ENCODE results near the gene ANKRD34A. TPM values are rescaled to one million over a fixed set of nuclear protein-coding genes. Genes with fewer than 3 reads are reported as not detected.

ANKRD34A gene
- total and polyA plus RNA-seq, 2 of the 13 experiments (the other 11 are each of a cell fraction or from before 2014, with no cell fraction given): 0.05 to 0.07 TPM

GRCh38 chr1:145995964-145996432 is 31.6 kb upstream of the ANKRD34A start:
- H3K79me2 ChIP-seq (ENCODE audit: insufficient read depth, low read length): peaks cover 33% of the 10 kb centered on the region
- intact Hi-C loops (cut with micrococcal nuclease; ENCODE audit: unreplicated experiment): no loop called here
- H3K4me1 ChIP-seq (ENCODE audit: insufficient read depth, low read length): peaks cover 72% of the 10 kb centered on the region
- ChIA-PET POLR2A (interaction anchor here (0.7 to 2.9 kb wide), 5 partner anchors 11 to 69 kb away, joined by 3 to 10 read pairs (median 3); partner anchors contain the start of genes ANKRD34A, LIX1L, POLR3GL and RBM8A), CTCF (ENCODE audit: low intra/inter-chr PET ratio, low total read pairs) (interaction anchor here (0.8 kb wide), 1 partner anchor 104 kb away, joined by 4 read pairs; no protein-coding TSS in a partner anchor)
- H3K27me3 ChIP-seq (ENCODE audit: control insufficient read depth in 1 of 2, insufficient read depth in 2 of 2, low read length in 2 of 2): no peaks in the 10 kb centered on the region; a peak in 1 of 5 replicates
- ATAC-seq (0 out of 3 replicates have a peak, but pooled peaks have one; percentile 9), DNase-seq (ENCODE audit: low spot score) (no peak), FAIRE-seq (no peak)
- peak overlapping the region; percentile 94 for H3K27ac ChIP-seq (ENCODE audit: extremely low read length, insufficient read depth, low read length)
- no TSS peak for BruUV-seq (replicated peaks)
- H3K4me2 ChIP-seq (ENCODE audit: low read depth, low read length): peak overlapping the region; percentile 97
- H3K4me3 ChIP-seq (replicated peaks in 1 of 3; ENCODE audit: insufficient read depth in 1 of 3, low read depth in 2 of 3, low read length in 3 of 3): peak overlapping the region; percentile 68 to 98 (median 91)
- no peaks in the 10 kb centered on the region for H3K9me3 ChIP-seq (ENCODE audit: low read length)
- peaks cover 2 to 22% of the 10 kb centered on the region in 2 experiments; a peak in 3 of 5 replicates for H3K36me3 ChIP-seq (replicated peaks in 1 of 2; ENCODE audit: control insufficient read depth in 1 of 2, insufficient read depth in 2 of 2, low read length in 2 of 2)
- no peak overlapping the region for H2AFZ ChIP-seq (ENCODE audit: low read length)
- under 1% methylated on average over 13 of the region's 13 CpGs for WGBS (ENCODE audit: low lambda C conversion rate)
- in situ Hi-C loops (cut with HindIII; ENCODE audit: extremely low pct_ligation_motif_present, low pct_unique_long_range_greater_than_20kb): no loop called here
- peaks cover 50% of the 10 kb centered on the region for H4K20me1 ChIP-seq (ENCODE audit: insufficient read depth, low read length)
- peak overlapping the region; percentile 93 for H3K9ac ChIP-seq (ENCODE audit: insufficient read depth, low read depth, low read length)
- TF ChIP-seq ZNF703 (CRISPR knock-in tag; IDR thresholded peaks at IDR 0.05; ENCODE audit: borderline replicate concordance) (0 out of 2 replicates have a peak, but pooled peaks have one; percentile 43), ZNF468 (CRISPR knock-in tag; IDR thresholded peaks at IDR 0.05) (no peak), ZC3H4 (CRISPR knock-in tag; IDR thresholded peaks at IDR 0.05; ENCODE audit: borderline replicate concordance) (peak; percentile 85; the same call in 1 of the 2 replicates), RBFOX2 (IDR thresholded peaks at IDR 0.05; ENCODE audit: low read depth, low read length) (no peak), EED (CRISPR knock-in tag; IDR thresholded peaks at IDR 0.05) (no peak), NCOR1 (IDR thresholded peaks at IDR 0.05; ENCODE audit: borderline replicate concordance, low read length) (peak; percentile 28; the same call in 1 of the 2 replicates), KDM5A (IDR thresholded peaks at IDR 0.05; ENCODE audit: borderline replicate concordance, low read length) (peak; percentile 70; the same call in 1 of the 2 replicates), CCDC6 (CRISPR knock-in tag; IDR thresholded peaks at IDR 0.05) (peak; percentile 14; the same call in 1 of the 2 replicates), SALL1 (CRISPR knock-in tag; IDR thresholded peaks at IDR 0.05) (peak; percentile 33; the same call in 1 of the 2 replicates), KLF6 (CRISPR knock-in tag; IDR thresholded peaks at IDR 0.05) (no peak), UBTF (CRISPR knock-in tag; IDR thresholded peaks at IDR 0.05) (0 out of 2 replicates have a peak, but pooled peaks have one; percentile 24), DZIP1 (CRISPR knock-in tag; IDR thresholded peaks at IDR 0.05) (peak; percentile 9; the same call in 1 of the 2 replicates), SRSF1 (optimal IDR thresholded peaks at IDR 0.05; ENCODE audit: low read depth, low read length) (no peak)
- TF ChIP-seq, protein P1, sequence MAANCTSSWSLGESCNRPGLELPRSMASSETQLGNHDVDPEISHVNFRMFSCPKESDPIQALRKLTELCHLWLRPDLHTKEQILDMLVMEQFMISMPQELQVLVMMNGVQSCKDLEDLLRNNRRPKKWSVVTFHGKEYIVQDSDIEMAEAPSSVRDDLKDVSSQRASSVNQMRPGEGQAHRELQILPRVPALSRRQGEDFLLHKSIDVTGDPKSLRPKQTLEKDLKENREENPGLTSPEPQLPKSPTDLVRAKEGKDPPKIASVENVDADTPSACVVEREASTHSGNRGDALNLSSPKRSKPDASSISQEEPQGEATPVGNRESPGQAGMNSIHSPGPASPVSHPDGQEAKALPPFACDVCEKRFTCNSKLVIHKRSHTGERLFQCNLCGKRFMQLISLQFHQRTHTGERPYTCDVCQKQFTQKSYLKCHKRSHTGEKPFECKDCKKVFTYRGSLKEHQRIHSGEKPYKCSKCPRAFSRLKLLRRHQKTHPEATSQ (CRISPR knock-in tag; IDR thresholded peaks at IDR 0.05; ENCODE audit: borderline replicate concordance): 0 out of 2 replicates have a peak, but pooled peaks have one; percentile 1
- TF ChIP-seq, protein P2, sequence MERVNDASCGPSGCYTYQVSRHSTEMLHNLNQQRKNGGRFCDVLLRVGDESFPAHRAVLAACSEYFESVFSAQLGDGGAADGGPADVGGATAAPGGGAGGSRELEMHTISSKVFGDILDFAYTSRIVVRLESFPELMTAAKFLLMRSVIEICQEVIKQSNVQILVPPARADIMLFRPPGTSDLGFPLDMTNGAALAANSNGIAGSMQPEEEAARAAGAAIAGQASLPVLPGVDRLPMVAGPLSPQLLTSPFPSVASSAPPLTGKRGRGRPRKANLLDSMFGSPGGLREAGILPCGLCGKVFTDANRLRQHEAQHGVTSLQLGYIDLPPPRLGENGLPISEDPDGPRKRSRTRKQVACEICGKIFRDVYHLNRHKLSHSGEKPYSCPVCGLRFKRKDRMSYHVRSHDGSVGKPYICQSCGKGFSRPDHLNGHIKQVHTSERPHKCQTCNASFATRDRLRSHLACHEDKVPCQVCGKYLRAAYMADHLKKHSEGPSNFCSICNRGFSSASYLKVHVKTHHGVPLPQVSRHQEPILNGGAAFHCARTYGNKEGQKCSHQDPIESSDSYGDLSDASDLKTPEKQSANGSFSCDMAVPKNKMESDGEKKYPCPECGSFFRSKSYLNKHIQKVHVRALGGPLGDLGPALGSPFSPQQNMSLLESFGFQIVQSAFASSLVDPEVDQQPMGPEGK (CRISPR knock-in tag; IDR thresholded peaks at IDR 0.05): no peak
